Right lobe of liver (tissue), 6 donors: ENCODE measurements around the gene PGAP2. TPM values are rescaled to one million over a fixed set of nuclear protein-coding genes. Genes with fewer than 3 reads are reported as not detected.
"Not testable (repeated sequence)": the region's sequence is repeated elsewhere in the genome, so short reads cannot be mapped to it uniquely, and the experiment has no call there.

ENCODE experiments used
- ATAC-seq, 4 donors: fragments of 200-7000 bp; cut with Tn5 transposase; one replicate each; pipeline ENCODE4 v1.9.1; 2020; ENCODE audit warnings: mild to moderate bottlenecking in 4 of 4, moderate library complexity in 4 of 4
- DNase-seq, 3 donors: peaks; one replicate each; pipeline ENCODE4 v3.0.0-alpha.2; 2020
- H3K27ac ChIP-seq, 3 donors: fragments of 200-600 bp; one replicate each; pipeline ENCODE4 v1.8.0; 2022
- H3K27me3 ChIP-seq, 2 donors: fragments of 200-600 bp; one replicate each; pipeline ENCODE4 v1.8.0; 2022
- H3K36me3 ChIP-seq, 4 donors: fragments of 200-600 bp; sonication (generic) in 1 of 4; one replicate each; pipeline versions ENCODE4 v1.5.1 to v1.8.0; 2017 to 2022; ENCODE audit warnings: control low read depth in 1 of 4
- H3K4me1 ChIP-seq, 4 donors: fragments of 200-600 bp; sonication (generic) in 1 of 4; one replicate each; pipeline versions ENCODE4 v1.5.1 to v1.8.0; 2017 to 2022; ENCODE audit warnings: control low read depth in 1 of 4
- H3K4me3 ChIP-seq, 3 donors: fragments of 200-600 bp; one replicate each; pipeline ENCODE4 v1.8.0; 2022
- H3K9me3 ChIP-seq, 4 donors: fragments of 200-600 bp; sonication (generic) in 1 of 4; one replicate each; pipeline versions ENCODE4 v1.5.1 to v1.8.0; 2017 to 2022; ENCODE audit warnings: control low read depth in 1 of 4
- POLR2A ChIP-seq: fragments of 450-650 bp; IDR thresholded peaks from one replicate; pipeline ENCODE4 v1.6.1; 2017; ENCODE audit warnings: antibody characterized with exemption, mild to moderate bottlenecking
- WGBS: methylation state at CpG from one replicate; pipeline ENCODE4 v1.1.6; 2018; ENCODE audit warnings: low coverage, low lambda C conversion rate; ENCODE audit not compliant: insufficient coverage; ENCODE audit errors: missing lambda C conversion rate; 5-methylcytosine and 5-hydroxymethylcytosine counted together
- intact Hi-C, 2 donors: fragments of 100-400 bp; cut with DNase I; formaldehyde crosslinking; loops; one replicate each; pipeline versions ENCODE4 v1.11.2 to v1.14.1; 2022
- total RNA-seq, 6 experiments: library from RNA; depleted of rRNA in 2 of 6; stranded (reverse); fragments of >200 nt in 2 of 6; fragmentation: NEBNext Ultra II Directional in 3 of 6; extraction: Animal tissue kit (Norgen Biotek cat#: 25700) in 3 of 6; gene quantifications; one replicate each; pipeline versions ENCODE4 v1.1.0 to v1.2.4, GENCODE V29; 2016 to 2023
- TF ChIP-seq, protein P1 (sequence below), 4 donors: fragments of 200-600 bp in 3 of 4; fragments of 450-650 bp in 1 of 4; IDR thresholded peaks; one replicate each; pipeline versions ENCODE4 v1.5.1 to v1.8.0; 2016 to 2022; ENCODE audit warnings: antibody characterized with exemption in 4 of 4, mild to moderate bottlenecking in 2 of 4
- donor health status: DM: no; HTN: yes; CAD: no.
- donor health status: DM: no; HTN: no; CAD: no.
- donor health status: DM: no; HTN: no; CAD: no.
- donor health status: DM: no; HTN: yes; CAD: no.
- donor health status: DM: no; HTN: yes; CAD: no.

The PGAP2 gene
- total RNA-seq, 6 experiments from 2014 or later: 14.8 to 26.8 (median 17.9) TPM

DNA sequence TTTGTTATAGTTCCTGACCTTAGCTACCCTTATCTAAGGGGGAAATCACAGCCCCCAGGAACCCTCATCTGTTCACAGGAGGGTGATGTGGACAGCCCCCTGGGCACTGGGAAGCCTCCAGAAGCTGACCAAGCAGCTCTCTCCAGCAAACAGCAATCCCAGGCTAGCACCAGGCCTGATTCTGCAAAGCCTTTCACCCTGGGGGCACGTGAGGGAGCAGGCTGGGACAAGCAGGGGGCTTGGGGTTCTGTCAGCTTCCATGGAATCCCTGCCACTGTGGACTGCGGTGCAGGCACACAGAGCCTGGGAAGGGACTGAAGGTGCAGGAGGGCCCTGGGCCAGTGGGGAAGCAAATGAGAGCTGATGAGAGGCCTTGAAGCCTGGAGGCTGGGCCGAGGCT lies 2.1 kb downstream of the PGAP2 start:
- Histone ChIP-seq H3K4me1 (peaks cover 0 to 11% (median 2%) of the 10 kb centered on the region in 4 donors), H3K27ac (no peak overlapping the region), H3K4me3 (no peak overlapping the region), H3K9me3 (no peaks in the 10 kb centered on the region), H3K36me3 (no peaks in the 10 kb centered on the region), H3K27me3 (no peaks in the 10 kb centered on the region)
- intact Hi-C loops: no loop called here
- 100% methylated on average over 1 of the region's 3 CpGs for WGBS
- ATAC-seq (no peak), DNase-seq (no peak)
- TF ChIP-seq, protein P1, sequence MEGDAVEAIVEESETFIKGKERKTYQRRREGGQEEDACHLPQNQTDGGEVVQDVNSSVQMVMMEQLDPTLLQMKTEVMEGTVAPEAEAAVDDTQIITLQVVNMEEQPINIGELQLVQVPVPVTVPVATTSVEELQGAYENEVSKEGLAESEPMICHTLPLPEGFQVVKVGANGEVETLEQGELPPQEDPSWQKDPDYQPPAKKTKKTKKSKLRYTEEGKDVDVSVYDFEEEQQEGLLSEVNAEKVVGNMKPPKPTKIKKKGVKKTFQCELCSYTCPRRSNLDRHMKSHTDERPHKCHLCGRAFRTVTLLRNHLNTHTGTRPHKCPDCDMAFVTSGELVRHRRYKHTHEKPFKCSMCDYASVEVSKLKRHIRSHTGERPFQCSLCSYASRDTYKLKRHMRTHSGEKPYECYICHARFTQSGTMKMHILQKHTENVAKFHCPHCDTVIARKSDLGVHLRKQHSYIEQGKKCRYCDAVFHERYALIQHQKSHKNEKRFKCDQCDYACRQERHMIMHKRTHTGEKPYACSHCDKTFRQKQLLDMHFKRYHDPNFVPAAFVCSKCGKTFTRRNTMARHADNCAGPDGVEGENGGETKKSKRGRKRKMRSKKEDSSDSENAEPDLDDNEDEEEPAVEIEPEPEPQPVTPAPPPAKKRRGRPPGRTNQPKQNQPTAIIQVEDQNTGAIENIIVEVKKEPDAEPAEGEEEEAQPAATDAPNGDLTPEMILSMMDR (IDR thresholded peaks at IDR 0.05): no peak
- TF ChIP-seq POLR2A: no peak

DNA sequence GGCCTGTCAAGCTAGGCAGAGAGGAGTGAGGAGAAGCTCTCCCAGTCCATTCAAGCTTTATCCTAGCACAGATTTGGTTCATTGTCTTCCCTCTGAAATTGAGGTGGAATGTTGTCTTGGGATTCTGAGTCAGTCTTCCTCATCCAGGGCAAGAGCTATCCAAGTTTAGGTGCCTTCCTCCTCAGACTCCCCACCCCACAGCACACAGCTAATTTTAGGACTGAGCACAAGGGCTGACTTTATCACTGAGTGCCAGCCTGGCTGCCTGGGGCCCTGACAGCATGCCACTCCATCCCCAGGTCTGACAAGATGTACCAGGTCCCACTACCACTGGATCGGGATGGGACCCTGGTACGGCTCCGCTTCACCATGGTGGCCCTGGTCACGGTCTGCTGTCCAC lies 2.6 kb downstream of the PGAP2 start:
- no peaks in the 10 kb centered on the region for H3K36me3 ChIP-seq
- no peak for DNase-seq
- no peak for TF ChIP-seq POLR2A
- TF ChIP-seq, protein P1 (IDR thresholded peaks at IDR 0.05): no peak
- 83% methylated on average over 1 of the region's 4 CpGs for WGBS
- H3K4me1 ChIP-seq: peaks cover 0 to 11% (median 2%) of the 10 kb centered on the region in 4 donors
- ATAC-seq: no peak
- H3K27ac ChIP-seq: no peak overlapping the region
- H3K27me3 ChIP-seq: no peaks in the 10 kb centered on the region
- intact Hi-C loops: no loop called here
- no peak overlapping the region for H3K4me3 ChIP-seq
- no peaks in the 10 kb centered on the region for H3K9me3 ChIP-seq

DNA sequence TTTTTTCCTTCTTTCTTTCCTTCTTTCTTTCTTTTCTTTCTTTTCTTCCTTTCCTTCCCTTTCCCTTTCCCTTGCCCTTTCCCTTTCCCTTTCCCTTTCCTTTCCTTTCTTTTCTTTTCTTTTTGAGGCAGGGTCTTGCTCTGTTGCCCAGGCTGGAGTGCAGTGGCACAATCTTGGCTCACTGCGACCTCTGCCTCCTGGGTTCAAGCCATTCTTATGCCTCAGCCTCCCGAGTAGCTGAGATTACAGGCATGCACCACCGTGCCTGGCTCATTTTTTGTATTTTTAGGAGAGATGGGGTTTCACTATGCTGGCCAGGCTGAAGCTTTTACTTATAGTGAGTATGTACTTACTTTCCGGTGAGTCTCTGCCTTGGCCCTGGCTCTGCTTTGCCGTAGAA lies 6.5 kb downstream of the PGAP2 start:
- DNase-seq: not testable (repeated sequence)

DNA sequence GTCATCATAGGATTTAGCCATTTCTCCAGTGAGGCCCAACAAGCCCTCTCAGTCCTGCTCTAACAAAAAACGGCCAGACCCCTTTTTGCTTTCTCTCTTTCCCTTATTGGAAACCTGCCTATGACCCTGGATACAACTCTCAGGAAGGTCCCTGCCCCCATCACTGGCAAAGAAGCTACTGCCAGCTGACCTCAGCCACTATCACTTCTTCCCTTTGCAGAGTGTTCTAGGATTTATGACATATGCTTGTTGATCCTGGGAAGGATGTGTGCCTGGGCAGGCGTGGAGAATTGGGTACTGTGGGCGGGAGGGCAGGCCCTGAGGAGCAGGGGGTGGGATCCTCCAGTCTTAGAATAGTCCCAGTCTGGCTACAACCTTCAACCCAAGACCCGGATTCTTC lies 7.5 kb downstream of the PGAP2 start:
- ATAC-seq: peak in 1 of 4 donors; percentile 8
- H3K4me3 ChIP-seq: no peak overlapping the region
- H3K27me3 ChIP-seq: no peaks in the 10 kb centered on the region
- DNase-seq: no peak
- 50% methylated on average over 1 of the region's 4 CpGs for WGBS
- no peaks in the 10 kb centered on the region for H3K4me1 ChIP-seq
- intact Hi-C loops: no loop called here
- no peak overlapping the region for H3K27ac ChIP-seq
- H3K36me3 ChIP-seq: no peaks in the 10 kb centered on the region
- no peak for TF ChIP-seq POLR2A
- TF ChIP-seq, protein P1 (IDR thresholded peaks at IDR 0.05): no peak
- no peaks in the 10 kb centered on the region for H3K9me3 ChIP-seq

More for the DNA sequence above, 6.5 kb downstream of the PGAP2 start:
- H3K27me3 ChIP-seq, H3K4me1 ChIP-seq, ATAC-seq, H3K9me3 ChIP-seq, H3K4me3 ChIP-seq, intact Hi-C loops, H3K36me3 ChIP-seq, H3K27ac ChIP-seq: not testable (repeated sequence)
- 100% methylated on average over 1 of the region's 5 CpGs for WGBS

DNA sequence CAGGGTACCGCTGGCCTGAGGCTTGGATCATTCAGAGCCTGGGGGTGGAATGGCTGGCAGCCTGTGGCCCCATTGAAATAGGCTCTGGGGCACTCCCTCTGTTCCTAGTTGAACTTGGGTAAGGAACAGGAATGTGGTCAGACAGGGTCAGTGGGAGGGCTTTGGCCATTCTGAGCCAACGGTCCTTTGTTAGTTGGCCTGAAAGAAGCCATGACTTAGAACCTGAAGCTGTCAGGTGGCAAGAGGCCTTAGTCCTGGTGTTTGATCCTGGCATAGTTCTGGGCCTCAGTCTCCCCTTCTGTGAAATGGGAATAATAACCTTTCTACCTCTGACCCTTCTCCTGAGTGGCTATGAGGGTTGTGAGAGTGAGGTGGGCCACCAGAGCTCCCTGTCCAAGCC lies 8.3 kb downstream of the PGAP2 start:
- no peaks in the 10 kb centered on the region for H3K36me3 ChIP-seq
- H3K9me3 ChIP-seq: no peaks in the 10 kb centered on the region
- intact Hi-C loops: no loop called here
- no CpG with 5 or more reads among the region's 2 CpGs for WGBS
- no peak overlapping the region for H3K27ac ChIP-seq
- no peak for DNase-seq
- ATAC-seq: no peak
- TF ChIP-seq POLR2A: no peak
- TF ChIP-seq, protein P1 (IDR thresholded peaks at IDR 0.05): no peak
- no peaks in the 10 kb centered on the region for H3K27me3 ChIP-seq
- no peaks in the 10 kb centered on the region for H3K4me1 ChIP-seq
- no peak overlapping the region for H3K4me3 ChIP-seq
